Esophagus muscularis mucosa (tissue), 3 donors: Measurements from ENCODE around the gene TAX1BP1.

Experiments used
- POLR2A ChIP-seq: fragments of 450-650 bp; IDR thresholded peaks from one replicate; pipeline ENCODE4 v1.6.1; 2017; ENCODE audit warnings: antibody characterized with exemption, moderate library complexity, mild to moderate bottlenecking, low read depth
- TF ChIP-seq, protein P1 (sequence below), 3 experiments: fragments of 200-600 bp in 2 of 3; fragments of 450-650 bp in 1 of 3; sonication (generic) in 2 of 3; IDR thresholded peaks; one replicate each; pipeline ENCODE4 v1.5.1; 2017 to 2019; ENCODE audit warnings: antibody characterized with exemption in 3 of 3, mild to moderate bottlenecking in 2 of 3, moderate library complexity in 1 of 3

DNA sequence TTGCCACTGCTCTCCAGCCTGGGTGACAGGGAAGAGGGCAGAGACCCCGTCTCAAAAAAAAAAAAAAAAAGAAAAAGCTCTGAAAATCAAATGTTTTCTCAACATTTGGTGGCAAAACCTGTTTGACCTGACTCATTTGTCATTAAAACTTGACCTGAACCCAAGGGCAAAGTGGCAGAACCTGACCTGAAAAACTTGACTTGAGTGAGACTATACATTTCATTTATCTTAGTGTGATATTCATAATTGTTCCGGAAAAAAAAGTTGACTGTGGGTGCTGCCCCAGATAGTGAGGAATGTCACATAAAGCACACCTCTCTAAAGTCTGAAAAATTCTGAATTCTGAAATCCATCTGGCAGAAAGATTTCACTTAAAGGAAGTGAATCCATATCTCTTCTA is 2.3 kb upstream of the TAX1BP1 start:
- TF ChIP-seq, protein P1, sequence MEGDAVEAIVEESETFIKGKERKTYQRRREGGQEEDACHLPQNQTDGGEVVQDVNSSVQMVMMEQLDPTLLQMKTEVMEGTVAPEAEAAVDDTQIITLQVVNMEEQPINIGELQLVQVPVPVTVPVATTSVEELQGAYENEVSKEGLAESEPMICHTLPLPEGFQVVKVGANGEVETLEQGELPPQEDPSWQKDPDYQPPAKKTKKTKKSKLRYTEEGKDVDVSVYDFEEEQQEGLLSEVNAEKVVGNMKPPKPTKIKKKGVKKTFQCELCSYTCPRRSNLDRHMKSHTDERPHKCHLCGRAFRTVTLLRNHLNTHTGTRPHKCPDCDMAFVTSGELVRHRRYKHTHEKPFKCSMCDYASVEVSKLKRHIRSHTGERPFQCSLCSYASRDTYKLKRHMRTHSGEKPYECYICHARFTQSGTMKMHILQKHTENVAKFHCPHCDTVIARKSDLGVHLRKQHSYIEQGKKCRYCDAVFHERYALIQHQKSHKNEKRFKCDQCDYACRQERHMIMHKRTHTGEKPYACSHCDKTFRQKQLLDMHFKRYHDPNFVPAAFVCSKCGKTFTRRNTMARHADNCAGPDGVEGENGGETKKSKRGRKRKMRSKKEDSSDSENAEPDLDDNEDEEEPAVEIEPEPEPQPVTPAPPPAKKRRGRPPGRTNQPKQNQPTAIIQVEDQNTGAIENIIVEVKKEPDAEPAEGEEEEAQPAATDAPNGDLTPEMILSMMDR (IDR thresholded peaks at IDR 0.05) = no peak
- no peak for TF ChIP-seq POLR2A
